Activated CD4-positive, alpha-beta T cell treated with anti-CD3 and anti-CD28 coated beads, Interleukin-2, amount 50 U/mL, for 48 hours (primary cell): ENCODE measurements around the gene KLRC3.
"Not testable (repeated sequence)": the region's sequence is repeated elsewhere in the genome, so short reads cannot be mapped to it uniquely, and the experiment has no call there.

Source experiments
- DNase-seq, 2 experiments: peaks; one replicate each; pipeline ENCODE4 v3.0.0-alpha.2; 2020

KLRC3 gene

DNA sequence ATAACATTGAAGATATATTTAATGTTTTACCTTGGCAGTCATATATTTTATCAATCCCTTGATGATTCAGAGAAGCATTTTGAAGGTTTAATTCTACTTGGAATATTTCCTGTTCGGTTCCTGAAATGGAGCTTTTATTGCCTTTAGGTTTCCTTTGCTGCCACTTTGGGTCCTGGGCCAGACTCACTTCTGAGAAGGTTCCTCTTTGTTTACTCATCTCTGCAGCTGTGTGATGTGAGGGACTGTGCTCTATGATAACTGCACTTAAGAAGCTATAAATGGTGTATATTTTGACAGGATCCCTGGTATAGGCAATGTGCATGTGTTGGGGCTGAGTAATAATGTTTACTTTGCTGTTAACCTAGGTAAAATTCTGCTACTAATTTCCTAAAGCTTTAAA is at the start of gene KLRC3:
TSS of gene KLRC3 (minus strand) at position 262 of the 400 bp plus-strand sequence. CDS start at position 217, 45 bp downstream.
- DNase-seq, result not testable (repeated sequence)

DNA sequence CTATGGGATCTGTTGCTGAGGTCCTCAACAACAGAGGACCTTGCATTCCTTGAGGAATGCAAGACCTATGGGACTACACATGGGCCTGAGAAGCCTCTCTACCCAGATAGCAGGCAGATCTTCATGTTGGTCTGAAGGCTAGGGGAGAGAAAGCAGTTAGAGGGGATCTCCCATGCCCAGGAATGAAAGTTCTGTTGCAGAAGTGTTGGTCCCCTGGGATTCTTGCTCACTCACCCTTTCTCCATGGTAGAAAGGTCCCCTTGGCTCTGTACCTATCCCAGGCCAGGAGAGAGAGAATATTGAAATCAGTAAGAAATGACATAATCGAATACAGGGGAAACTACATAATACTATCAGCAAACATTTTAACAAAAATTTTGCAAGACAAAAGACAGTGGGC is 49.3 kb upstream of the KLRC3 start:
- DNase-seq, result no peak

DNA sequence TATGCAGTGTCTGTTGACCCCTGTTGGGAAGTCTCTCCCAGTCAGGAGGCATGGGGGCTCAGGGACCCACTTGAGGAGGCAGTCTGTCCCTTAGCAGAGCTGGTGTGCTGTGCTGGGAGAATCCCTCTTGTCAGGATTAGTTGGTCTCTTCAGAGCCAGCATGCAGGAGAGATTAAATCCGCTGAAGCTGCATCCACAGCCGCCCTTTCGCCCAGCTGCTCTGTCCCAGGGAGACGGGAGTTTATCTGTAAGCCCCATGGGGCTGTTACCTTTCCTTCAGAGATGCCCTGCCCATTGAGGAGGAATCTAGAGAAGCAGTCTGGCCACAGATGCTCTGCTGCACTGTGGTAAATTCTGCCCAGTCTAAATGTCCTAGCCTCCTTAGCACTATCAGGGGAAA is 45.9 kb upstream of the KLRC3 start:
- no peak for DNase-seq

DNA sequence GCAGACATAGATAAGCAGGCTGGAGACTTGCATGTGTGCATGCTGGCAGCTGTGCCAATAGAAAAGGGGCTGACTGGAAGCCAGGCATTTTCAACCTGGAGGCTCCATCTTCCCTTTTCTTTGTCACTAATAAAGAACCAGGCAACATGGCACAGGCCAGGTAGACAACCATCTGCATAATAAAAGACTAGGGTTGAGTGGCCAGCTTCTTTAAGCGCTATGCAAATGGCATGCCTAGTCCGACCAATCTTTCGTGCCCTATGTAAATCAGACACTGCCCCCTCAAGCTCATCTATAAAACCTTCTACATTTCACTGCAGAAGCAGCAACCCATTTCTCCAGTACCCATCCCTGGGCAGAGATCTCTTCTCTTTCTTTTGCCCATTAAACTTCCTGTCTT is 37.4 kb upstream of the KLRC3 start:
- no peak for DNase-seq

DNA sequence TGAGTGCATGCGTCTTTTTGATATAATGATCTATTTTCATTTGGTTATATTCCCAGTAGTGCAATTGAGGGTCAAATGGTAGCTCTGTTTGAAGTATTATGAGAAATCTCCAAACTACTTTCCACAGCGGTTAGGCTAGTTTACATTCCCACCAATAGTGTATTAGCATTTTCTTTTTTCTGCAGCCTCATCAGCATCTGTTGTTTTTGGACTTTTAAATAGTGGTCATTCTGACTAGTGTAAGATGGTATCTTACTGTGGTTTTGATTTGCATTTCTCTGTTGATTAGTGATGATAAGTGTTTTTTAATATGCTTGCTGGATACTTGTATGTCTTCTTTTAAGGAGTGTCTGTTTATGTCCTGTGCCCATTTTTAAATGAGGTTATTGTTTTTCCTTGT is 36.5 kb upstream of the KLRC3 start:
- no peak for DNase-seq

DNA sequence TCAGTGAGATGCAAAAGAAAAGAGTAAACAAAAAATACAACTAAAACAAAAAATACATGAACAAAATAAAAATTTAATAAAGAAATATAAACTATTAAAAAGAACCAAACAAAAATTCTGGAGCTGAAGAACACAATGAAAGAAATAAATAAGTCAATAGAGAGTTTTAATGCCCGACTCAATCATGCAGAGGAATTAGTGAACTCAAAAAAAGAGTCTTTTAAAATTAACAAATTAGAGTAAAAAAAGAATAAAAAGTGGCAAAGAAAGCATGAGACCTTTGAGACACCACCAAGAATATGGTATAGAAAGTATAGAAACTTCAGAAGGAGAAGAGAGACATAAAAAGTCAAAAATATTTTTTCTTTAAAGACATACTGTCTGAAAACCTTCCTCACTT is 35.4 kb upstream of the KLRC3 start:
- DNase-seq, result no peak

DNA sequence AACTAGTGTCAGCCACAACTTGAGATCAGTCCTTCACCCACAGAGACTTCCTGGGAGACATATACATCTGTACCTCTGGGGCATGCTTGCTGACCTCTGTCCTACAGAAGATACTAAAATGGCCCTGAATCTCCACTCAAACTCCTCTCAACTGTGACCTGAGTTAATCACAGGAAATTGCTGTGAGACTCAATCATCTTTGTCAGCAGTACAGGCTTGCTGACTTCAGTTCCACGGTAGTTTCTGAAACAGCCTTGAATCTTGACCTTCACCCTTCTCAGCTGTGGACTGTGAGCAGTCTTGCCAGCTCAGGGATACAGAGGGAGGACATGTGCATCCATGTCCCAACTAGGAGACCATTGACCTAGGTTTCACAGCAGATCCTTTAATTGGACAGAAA is 34.1 kb upstream of the KLRC3 start:
- no peak for DNase-seq

DNA sequence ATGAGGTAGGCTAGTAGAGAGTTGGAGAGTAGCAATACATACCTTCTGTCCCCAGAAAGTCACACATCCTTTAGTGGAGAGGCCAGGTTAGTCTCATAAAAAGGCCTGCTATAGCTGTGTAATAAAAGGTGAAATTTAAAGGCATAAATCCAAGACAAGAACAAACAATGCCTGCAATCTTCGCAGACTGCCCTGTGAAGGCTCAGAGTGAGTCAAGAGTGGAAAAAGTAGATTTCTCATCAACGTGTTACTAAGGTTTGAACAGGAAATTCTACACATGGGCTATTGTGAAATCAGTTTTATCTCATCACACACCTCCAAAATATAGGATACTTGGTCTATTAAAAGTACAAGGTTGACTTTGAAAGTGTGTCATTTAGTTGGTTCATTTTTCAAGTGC is 32.8 kb upstream of the KLRC3 start, which contains the start of gene KLRC1:
TSS of gene KLRC1 (minus strand) at position 222 of the 400 bp plus-strand sequence. CDS start 2,221 bp downstream, outside the sequence.
- DNase-seq, result no peak

DNA sequence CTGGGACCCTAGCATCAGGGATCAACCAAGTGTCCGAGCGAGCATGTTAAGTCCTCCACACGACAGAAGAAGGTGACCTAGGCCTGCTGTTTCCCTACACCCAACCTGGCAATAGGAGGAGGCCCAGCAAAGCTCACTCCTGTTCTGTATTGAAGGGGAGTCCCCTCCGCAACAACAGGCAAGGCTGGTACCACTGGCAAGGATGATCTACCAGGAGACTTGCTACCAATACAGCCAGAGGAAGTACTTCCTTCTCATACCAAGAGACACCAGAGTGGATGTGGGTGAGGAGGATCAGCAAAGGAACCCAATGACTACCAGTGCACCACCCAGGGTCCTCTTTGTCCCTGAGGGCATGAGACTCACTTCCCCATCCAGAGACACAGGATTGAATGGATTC is 27.8 kb upstream of the KLRC3 start:
- DNase-seq, result no peak

DNA sequence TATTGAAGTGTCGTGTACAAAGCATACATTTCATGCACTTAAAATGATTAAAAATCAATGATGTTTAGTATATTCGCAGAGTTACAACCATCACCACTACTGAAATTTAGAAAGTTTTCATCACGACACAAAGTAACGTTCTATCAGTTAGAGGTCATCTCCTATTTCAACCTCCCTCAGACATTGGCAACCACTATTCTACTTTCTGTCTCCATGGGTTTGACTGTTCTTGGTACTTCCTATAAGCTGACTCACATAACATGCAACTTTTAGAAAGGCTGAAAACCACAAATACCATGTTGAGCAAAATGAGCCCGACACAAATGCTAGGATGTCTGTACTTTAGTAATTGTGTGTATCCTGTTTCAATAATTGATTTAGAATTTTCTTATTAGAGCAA is 25.7 kb upstream of the KLRC3 start:
- DNase-seq, result not testable (repeated sequence)

DNA sequence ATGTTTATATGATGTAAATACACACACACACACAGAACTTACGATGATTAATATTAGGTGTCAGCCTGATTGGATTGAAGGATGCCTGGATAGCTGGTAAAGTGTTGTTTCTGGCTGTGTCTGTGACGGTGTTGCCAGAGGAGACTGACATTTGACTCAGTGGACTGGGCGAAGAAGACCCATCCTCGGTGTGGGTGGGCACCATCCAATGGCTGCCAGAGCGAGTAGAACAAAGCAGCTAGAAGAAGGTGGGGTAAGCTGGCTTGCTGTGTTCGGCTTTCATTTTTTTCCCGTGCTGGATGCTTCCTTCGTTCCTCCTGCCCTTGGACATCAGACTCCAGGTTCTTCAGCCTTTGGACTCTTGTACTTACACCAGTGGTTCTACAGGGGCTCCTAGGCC is 20.7 kb upstream of the KLRC3 start:
- not testable (repeated sequence) for DNase-seq

DNA sequence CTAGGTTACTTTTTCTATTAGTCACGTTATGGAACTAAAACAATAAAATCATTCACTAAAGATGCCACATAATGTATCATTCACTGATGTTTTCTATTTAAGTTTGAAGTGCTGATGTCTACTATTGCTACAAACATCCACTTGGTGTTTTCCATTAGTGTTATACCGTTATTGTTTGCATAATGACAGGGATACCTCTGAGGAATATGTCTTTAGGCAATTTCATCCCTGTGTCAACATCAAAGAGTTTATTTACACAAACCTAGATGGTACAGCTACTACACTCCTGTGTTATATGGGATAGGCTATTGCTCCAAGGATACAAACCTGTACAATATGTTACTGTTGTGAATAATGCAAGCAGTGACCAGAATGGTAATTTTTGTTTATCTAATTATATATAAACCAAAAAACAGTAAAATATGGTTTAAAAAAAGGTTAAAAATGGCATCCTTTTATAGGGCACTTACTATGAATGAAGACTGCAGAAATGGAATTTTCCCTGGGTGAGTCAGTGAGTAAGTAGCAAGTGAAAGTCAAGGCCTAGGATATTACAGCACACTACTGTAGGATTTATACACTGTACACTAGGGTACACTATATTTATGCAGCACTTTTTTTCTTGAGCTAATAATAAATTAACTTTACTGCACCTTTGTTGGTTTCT is 19.3 kb upstream of the KLRC3 start:
- DNase-seq, result not testable (repeated sequence)

DNA sequence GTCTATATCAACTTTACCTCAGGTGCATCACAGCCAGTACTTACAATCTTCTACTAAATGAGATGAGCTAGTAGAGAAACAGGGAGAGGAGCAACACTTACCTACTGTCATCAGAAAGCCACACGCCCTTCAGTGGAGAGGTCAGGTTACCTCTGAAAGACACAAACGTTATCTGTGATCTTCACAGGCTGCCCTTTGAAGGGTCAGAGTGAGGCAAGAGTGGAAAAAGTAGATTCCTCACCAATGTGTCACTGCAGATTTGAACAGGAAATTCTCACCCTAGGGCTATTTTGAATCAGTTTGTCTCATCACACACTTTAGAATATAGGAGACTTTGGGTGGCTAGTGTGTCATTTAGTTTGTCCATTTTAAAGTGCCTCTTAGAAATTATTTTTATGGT is 17.2 kb upstream of the KLRC3 start:
- DNase-seq, result not testable (repeated sequence)

DNA sequence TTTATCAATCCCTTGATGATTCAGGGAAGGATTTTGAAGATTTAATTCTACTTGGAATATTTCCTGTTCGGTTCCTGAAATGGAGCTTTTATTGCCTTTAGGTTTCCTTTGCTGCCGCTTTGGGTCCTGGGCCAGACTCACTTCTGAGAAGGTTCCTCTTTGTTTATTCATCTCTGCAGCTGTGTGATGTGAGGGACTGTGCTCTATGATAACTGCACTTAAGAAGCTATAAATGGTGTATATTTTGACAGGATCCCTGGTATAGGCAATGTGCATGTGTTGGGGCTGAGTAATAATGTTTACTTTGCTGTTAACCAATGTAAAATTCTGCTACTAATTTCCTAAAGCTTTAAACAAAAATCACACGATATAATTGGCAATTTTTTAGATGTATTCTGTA is 15.4 kb upstream of the KLRC3 start, which contains the start of gene KLRC2:
TSS of gene KLRC2 (minus strand) at position 195 of the 400 bp plus-strand sequence. CDS start at position 171, 24 bp downstream.
- not testable (repeated sequence) for DNase-seq

DNA sequence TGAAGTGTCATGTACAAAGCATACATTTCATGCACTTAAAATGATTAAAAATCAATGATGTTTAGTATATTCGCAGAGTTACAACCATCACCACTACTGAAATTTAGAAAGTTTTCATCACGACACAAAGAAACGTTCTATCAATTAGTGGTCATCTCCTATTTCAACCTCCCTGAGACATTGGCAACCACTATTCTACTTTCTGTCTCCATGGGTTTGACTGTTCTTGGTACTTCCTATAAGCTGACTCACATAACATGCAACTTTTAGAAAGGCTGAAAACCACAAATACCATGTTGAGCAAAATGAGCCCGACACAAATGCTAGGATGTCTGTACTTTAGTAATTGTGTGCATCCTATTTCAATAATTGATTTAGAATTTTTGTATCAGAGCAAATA is 10.2 kb upstream of the KLRC3 start:
- DNase-seq, result not testable (repeated sequence)

DNA sequence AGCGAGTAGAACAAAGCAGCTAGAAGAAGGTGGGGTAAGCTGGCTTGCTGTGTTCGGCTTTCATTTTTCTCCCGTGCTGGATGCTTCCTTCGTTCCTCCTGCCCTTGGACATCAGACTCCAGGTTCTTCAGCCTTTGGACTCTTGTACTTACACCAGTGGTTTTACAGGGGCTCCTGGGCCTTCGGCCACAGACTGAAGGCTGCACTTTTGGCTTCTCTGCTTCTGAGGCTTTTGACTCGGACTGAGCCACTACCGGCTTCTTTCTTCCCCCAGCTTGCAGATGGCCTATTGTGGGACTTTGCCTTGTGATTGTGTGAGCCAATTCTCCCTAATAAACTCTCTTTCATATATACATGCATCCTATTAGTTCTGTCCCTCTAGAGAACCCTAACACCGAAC is 5.5 kb upstream of the KLRC3 start:
- DNase-seq, result not testable (repeated sequence)

DNA sequence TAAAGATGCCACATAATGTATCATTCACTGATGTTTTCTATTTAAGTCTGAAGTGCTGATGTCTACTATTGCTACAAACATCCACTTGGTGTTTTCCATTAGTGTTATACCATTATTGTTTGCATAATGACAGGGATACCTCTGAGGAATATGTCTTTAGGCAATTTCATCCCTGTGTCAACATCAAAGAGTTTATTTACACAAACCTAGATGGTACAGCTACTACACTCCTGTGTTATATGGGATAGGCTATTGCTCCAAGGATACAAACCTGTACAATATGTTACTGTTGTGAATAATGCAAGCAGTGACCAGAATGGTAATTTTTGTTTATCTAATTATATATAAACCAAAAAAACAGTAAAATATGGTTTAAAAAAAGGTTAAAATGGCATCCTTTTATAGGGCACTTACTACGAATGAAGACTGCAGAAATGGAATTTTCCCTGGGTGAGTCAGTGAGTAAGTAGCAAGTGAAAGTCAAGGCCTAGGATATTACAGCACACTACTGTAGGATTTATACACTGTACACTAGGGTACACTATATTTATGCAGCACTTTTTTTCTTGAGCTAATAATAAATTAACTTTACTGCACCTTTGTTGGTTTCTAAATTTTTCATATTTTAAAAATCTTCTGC is 4.0 kb upstream of the KLRC3 start:
- not testable (repeated sequence) for DNase-seq

DNA sequence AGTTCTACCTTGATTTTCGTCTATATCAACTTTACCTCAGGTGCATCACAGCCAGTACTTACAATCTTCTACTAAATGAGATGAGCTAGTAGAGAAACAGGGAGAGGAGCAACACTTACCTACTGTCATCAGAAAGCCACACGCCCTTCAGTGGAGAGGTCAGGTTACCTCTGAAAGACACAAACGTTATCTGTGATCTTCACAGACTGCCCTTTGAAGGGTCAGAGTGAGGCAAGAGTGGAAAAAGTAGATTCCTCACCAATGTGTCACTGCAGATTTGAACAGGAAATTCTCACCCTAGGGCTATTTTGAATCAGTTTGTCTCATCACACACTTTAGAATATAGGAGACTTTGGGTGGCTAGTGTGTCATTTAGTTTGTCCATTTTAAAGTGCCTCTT is 1.8 kb upstream of the KLRC3 start:
- DNase-seq, result not testable (repeated sequence)

DNA sequence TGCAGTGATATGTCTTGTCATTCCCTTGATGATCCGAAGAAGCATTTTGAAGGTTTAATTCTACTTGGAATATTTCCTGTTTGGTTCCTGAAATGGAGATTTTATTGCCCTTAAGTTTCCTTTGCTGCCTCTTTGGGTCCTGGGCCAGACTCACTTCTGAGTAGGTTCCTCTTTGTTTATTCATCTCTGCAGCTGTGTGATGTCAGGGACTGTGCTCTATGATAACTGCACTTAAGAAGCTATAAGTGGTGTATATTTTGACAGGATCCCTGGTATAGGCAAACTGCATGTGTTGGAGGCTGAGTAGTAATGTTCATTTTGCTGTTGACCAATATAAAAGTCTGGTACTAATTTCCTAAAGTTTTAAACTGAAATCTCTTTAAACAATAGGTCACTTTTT is 11.0 kb downstream of the KLRC3 start, which contains the start of gene KLRC4:
TSS of gene KLRC4 (minus strand) at position 366 of the 400 bp plus-strand sequence. CDS start at position 184, 182 bp downstream.
- no peak for DNase-seq

DNA sequence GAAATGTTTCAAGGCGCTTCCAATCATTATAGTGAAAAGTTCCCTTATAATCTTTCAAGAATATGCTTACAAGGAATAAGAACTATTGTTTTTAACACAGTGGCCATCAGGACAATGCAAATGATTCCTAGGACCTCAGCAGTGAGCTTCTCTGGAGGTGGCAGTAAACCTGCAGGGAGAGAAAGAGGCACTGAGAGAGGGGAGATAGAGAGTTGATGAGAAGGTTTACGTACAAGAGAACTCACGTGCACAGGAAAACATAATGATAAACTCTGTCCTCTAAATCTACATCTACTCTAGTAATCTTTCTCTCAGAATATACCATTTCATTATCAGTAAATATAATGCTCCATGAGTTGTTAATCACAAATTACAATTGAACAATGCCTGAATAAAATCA is 11.6 kb downstream of the KLRC3 start:
- DNase-seq, result no peak

DNA sequence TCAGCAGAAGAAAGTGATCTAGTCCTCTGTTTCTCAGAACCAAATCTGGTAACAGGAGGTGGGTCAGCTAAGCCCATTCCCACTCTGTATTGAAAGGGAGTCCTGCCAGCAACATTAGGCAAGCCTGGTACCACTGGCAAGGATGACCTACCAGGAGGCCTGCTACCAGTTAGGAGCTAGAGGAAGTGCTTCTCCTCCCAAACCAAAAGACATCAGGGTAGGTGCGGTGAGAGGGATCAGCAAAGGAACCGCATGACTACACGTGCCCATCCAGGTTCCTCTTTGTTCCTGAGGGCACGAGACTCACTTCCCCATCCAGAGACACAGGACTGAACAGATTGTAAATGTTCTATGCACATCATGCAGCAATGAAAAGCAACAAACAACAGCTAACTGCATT is 13.7 kb downstream of the KLRC3 start:
- DNase-seq, result no peak

DNA sequence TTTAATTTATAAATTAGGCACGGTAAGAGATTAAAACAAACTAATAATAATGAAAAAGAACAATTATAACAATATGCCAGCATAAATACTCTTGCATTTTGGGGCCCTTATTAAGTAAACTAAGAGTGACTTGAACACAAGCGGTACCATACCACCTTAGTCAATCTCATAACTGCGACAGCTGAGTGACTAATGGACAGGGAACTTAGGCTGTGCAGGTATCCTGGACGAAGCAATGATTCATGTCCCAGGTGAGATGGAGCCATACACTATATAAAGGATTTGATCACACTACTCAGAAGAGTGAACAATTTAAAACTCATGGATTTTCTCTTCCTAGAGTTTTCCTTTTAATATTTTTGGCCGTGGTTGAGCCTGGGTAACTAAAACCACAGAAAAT is 15.1 kb downstream of the KLRC3 start:
- DNase-seq, result no peak

DNA sequence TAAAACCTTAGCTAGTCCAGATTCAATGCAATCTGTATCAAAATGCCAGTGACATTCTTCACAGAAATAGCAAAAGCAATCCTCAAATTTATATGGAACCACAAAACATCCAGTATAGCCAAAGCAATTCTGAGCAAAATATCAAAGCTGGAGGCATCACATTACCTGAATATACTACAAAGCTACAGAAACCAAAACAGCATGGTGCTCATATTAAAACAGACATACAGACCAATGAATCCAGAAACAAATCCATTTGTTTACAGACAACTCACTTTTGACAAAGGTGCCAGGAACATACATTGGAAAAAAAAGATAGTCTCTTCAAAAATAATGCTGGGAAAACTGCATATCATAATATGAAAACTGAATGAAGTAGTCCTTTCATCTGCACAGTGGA is 15.6 kb downstream of the KLRC3 start:
- DNase-seq, result no peak

DNA sequence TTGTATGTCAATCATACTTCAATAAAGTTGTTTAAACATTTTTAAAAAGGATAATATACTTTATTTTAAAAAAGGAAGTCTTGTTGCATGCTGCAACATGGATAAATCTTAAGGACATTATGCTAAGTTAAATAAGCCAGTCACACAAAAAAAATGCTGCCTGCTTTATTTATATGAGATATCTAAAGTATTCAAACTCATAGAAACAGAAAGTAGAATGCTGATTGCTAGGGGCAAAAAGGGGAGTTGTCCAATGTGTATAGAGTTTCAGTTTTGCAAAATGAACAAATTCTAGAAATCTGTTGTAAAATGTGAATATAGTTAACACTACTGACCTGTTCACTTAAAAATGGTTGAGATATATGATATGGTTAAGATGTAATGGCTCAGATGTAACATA is 19.6 kb downstream of the KLRC3 start:
- DNase-seq, result no peak
